GM12878 (cell line): Measurements from ENCODE around the gene PKD1L1.

Source experiments
- CTCF ChIP-seq, 3 experiments: IDR thresholded peaks in 2 of 3; conservative IDR thresholded peaks in 1 of 3; 2 replicates each; pipeline ENCODE4 v1.5.1; 2011; ENCODE audit warnings: low read depth in 3 of 3, low read length in 3 of 3, mild to moderate bottlenecking in 3 of 3, control low read depth in 2 of 3, moderate library complexity in 2 of 3, inconsistent platforms in 1 of 3, mixed read lengths in 1 of 3; ENCODE audit not compliant: control insufficient read depth in 2 of 3, insufficient read depth in 1 of 3; ENCODE audit errors: extremely low read depth in 1 of 3
- HDAC6 ChIP-seq: fragments of 200-600 bp; sonication (generic); IDR thresholded peaks from one replicate; pipeline ENCODE4 v1.8.0; 2017; ENCODE audit warnings: antibody characterized with exemption; ENCODE audit not compliant: unreplicated experiment
- ZNF274 ChIP-seq: IDR thresholded peaks from one replicate; pipeline ENCODE4 v1.8.0; 2011; ENCODE audit not compliant: insufficient read length, insufficient read depth

GRCh38 chr7:47846138-47846836 is 102.0 kb downstream of the PKD1L1 start:
- TF ChIP-seq CTCF (IDR thresholded peaks at IDR 0.05 in 2 of 3, conservative IDR thresholded peaks at IDR 0.05 in 1 of 3; ENCODE audit: control insufficient read depth in 2 of 3, extremely low read depth in 1 of 3, insufficient read depth in 1 of 3, low read depth in 3 of 3, low read length in 3 of 3): no peak
- TF ChIP-seq HDAC6: no peak
- TF ChIP-seq ZNF274: no peak
